SK-N-DZ (cell line): ENCODE results near the gene MSANTD2.

Experiments used
- DNase-seq: peaks from one replicate; pipeline ENCODE4 v3.0.0-alpha.2; 2015; ENCODE audit warnings: low spot score

The MSANTD2 gene

GRCh38 chr11:124754309-124754708, 45.9 kb downstream of the MSANTD2 start:
- DNase-seq, result no peak

- DNase-seq, result no peak
Measured at GRCh38 chr11:124753624-124754023, 46.6 kb downstream of the MSANTD2 start.

GRCh38 chr11:124753205-124753604, 47.0 kb downstream of the MSANTD2 start:
- no peak for DNase-seq

- no peak for DNase-seq
Measured at GRCh38 chr11:124752471-124753102, 47.6 kb downstream of the MSANTD2 start.

- DNase-seq, result no peak
Measured at GRCh38 chr11:124751741-124752470, 48.3 kb downstream of the MSANTD2 start, which contains the start of gene VSIG2. Gene VSIG2, minus strand, starts transcription at chr11:124752255. Its CDS starts 118 bp downstream, at chr11:124752137.

GRCh38 chr11:124751391-124751740, 48.8 kb downstream of the MSANTD2 start:
- DNase-seq, result no peak

GRCh38 chr11:124749912-124750311, 50.3 kb downstream of the MSANTD2 start:
- DNase-seq, result no peak

- DNase-seq, result no peak
Measured at GRCh38 chr11:124748481-124749343, 51.5 kb downstream of the MSANTD2 start.

- no peak for DNase-seq
Measured at GRCh38 chr11:124748100-124748418, 52.1 kb downstream of the MSANTD2 start.

GRCh38 chr11:124747406-124748099, 52.7 kb downstream of the MSANTD2 start:
- DNase-seq, result no peak

- no peak for DNase-seq
Measured at GRCh38 chr11:124746621-124747243, 53.5 kb downstream of the MSANTD2 start.

GRCh38 chr11:124745835-124746620, 54.2 kb downstream of the MSANTD2 start:
- no peak for DNase-seq

GRCh38 chr11:124745270-124745834, 54.9 kb downstream of the MSANTD2 start:
- DNase-seq, result no peak

GRCh38 chr11:124743050-124743449, 57.2 kb downstream of the MSANTD2 start:
- no peak for DNase-seq

GRCh38 chr11:124742555-124742954, 57.7 kb downstream of the MSANTD2 start:
- DNase-seq, result no peak

GRCh38 chr11:124740277-124740882, 59.8 kb downstream of the MSANTD2 start:
- peak; percentile 38 for DNase-seq

- peak; percentile 85 for DNase-seq
Measured at GRCh38 chr11:124739479-124740276, 60.5 kb downstream of the MSANTD2 start, which contains the start of gene NRGN. Gene NRGN, plus strand, starts transcription at chr11:124739942. Its CDS starts 143 bp downstream, at chr11:124740085.

GRCh38 chr11:124738713-124739478, 61.3 kb downstream of the MSANTD2 start:
- no peak for DNase-seq
